NCI-H1105 (cell line): Measurements from ENCODE around the gene GSDME.

Source experiments
- DNase-seq: peaks from one replicate; lab custom pipeline; 2025; lab: John Stamatoyannopoulos, UW

The GSDME gene

DNA sequence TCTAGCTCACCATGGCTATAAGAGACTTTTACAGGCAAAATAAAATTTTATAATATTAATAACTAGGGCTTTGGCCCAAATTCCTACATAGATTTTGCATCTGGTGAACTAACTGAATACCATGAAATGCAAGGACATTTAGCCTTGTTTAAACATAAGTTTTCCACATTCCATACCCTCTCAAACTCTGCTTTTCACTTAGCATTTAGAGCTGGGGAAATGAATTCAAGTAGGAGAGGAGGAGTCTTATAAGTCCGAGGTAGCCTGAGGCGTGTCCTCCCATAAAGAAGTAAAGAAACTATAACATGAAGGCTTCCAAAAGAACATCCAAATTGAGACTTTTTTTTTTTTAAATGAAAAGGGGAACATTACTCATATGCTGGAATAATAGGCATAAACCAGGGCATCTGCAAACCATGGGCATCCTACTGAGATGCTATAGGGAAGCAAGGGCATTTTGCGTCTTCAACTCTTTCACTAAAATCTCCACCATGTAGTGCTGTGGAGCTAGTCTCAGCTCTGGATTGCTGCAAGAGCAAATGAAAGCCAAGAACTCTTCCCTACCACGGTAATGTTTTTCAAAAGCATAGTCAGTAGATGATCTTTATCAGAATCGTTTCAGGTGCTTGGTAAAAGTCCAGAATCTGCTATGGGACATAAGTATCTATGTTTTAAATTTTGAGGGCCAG, 104.9 kb downstream of the GSDME start:
- DNase-seq, result no peak
